Thyroid gland (tissue), 4 donors: ENCODE measurements around the gene TTC3. TPM values are rescaled to one million over a fixed set of nuclear protein-coding genes. Genes with fewer than 3 reads are reported as not detected.
"Not testable (repeated sequence)": the region's sequence is repeated elsewhere in the genome, so short reads cannot be mapped to it uniquely, and the experiment has no call there.

Experiments used
- DNase-seq, 2 donors: peaks; one replicate each; pipeline ENCODE4 v3.0.0-alpha.2; 2019
- H3K27ac ChIP-seq, 3 donors: fragments of 200-600 bp; sonication (generic); 1 replicate in 2 of 3; 2 replicates in 1 of 3; pipeline ENCODE4 v1.5.1; 2016 to 2019; ENCODE audit warnings: mild to moderate bottlenecking in 1 of 3, moderate library complexity in 1 of 3
- H3K27me3 ChIP-seq: fragments of 200-600 bp; sonication (generic); one replicate; pipeline ENCODE4 v1.5.1; 2019
- H3K36me3 ChIP-seq, 2 donors: fragments of 200-600 bp; sonication (generic); one replicate each; pipeline ENCODE4 v1.5.1; 2016 to 2019
- H3K4me1 ChIP-seq, 2 donors: fragments of 200-600 bp; sonication (generic); one replicate each; pipeline ENCODE4 v1.5.1; 2017 to 2019
- H3K4me3 ChIP-seq, 3 donors: fragments of 200-600 bp; sonication (generic); replicated peaks in 1 of 3; 1 replicate in 2 of 3; 2 replicates in 1 of 3; pipeline ENCODE4 v1.5.1; 2016; ENCODE audit warnings: mild to moderate bottlenecking in 1 of 3
- H3K9me3 ChIP-seq: fragments of 200-600 bp; sonication (generic); one replicate; pipeline ENCODE4 v1.5.1; 2017
- CTCF ChIP-seq, 6 experiments: fragments of 200-600 bp in 3 of 6; fragments of 450-650 bp in 3 of 6; sonication (generic) in 3 of 6; IDR thresholded peaks; one replicate each; pipeline ENCODE4 v1.5.1; 2016 to 2019; ENCODE audit warnings: antibody characterized with exemption in 6 of 6, mild to moderate bottlenecking in 2 of 6, inconsistent platforms in 1 of 6, moderate library complexity in 1 of 6
- POLR2A ChIP-seq, 2 donors: fragments of 450-650 bp; IDR thresholded peaks; one replicate each; pipeline ENCODE4 v1.6.1; 2017; ENCODE audit warnings: antibody characterized with exemption in 2 of 2, mild to moderate bottlenecking in 2 of 2, moderate library complexity in 1 of 2
- WGBS, 2 donors: methylation state at CpG; one replicate each; pipeline ENCODE4 v1.1.5; 2017; 5-methylcytosine and 5-hydroxymethylcytosine counted together
- intact Hi-C: fragments of 100-400 bp; cut with DNase I; formaldehyde crosslinking; loops from one replicate; pipeline ENCODE4 v1.15.1; 2023
- total RNA-seq, 4 donors: library from RNA; depleted of rRNA; stranded (reverse); fragments of >200 nt; gene quantifications; one replicate each; pipeline ENCODE4 v1.2.3, GENCODE V29; 2016

Gene TTC3
- total RNA-seq, 4 donors from 2014 or later = 206 to 286 (median 251) TPM

- H3K4me3 ChIP-seq = no peak overlapping the region
- TF ChIP-seq POLR2A (IDR thresholded peaks at IDR 0.05) (no peak), CTCF (IDR thresholded peaks at IDR 0.05) (no peak)
- H3K36me3 ChIP-seq = no peaks in the 10 kb centered on the region
- no peak overlapping the region for H3K27ac ChIP-seq
- H3K9me3 ChIP-seq = no peaks in the 10 kb centered on the region
- intact Hi-C loops = no loop called here
- WGBS, 2 donors = 66 to 68% methylated on average over 4 of the region's 4 CpGs
- H3K27me3 ChIP-seq = no peaks in the 10 kb centered on the region
- DNase-seq = no peak
- no peaks in the 10 kb centered on the region for H3K4me1 ChIP-seq
These were observed 40.1 kb upstream of the TTC3 start for GRCh38 chr21:37032877-37033471.

- DNase-seq, H3K27me3 ChIP-seq, H3K9me3 ChIP-seq, H3K27ac ChIP-seq, intact Hi-C loops, H3K36me3 ChIP-seq, H3K4me3 ChIP-seq, H3K4me1 ChIP-seq: not testable (repeated sequence)
- WGBS, 2 donors = 78 to 86% methylated on average over 4 of the region's 4 CpGs
These were observed 38.7 kb upstream of the TTC3 start for GRCh38 chr21:37034394-37034793.

GRCh38 chr21:37036177-37036576 lies 36.9 kb upstream of the TTC3 start:
- Histone ChIP-seq H3K27me3 (no peaks in the 10 kb centered on the region), H3K4me3 (no peak overlapping the region), H3K36me3 (no peaks in the 10 kb centered on the region), H3K27ac (no peak overlapping the region), H3K9me3 (no peaks in the 10 kb centered on the region), H3K4me1 (no peaks in the 10 kb centered on the region)
- TF ChIP-seq POLR2A (IDR thresholded peaks at IDR 0.05) = no peak
- TF ChIP-seq CTCF (IDR thresholded peaks at IDR 0.05) = no peak
- WGBS, 2 donors = 90 to 91% methylated on average over 4 of the region's 4 CpGs
- no peak for DNase-seq
- intact Hi-C loops = no loop called here

- 73 to 76% methylated on average over 9 of the region's 9 CpGs for WGBS, 2 donors
- H3K4me3 ChIP-seq = no peak overlapping the region
- no peaks in the 10 kb centered on the region for H3K9me3 ChIP-seq
- DNase-seq = no peak
- no peaks in the 10 kb centered on the region for H3K27me3 ChIP-seq
- intact Hi-C loops = no loop called here
- H3K4me1 ChIP-seq = no peaks in the 10 kb centered on the region
- no peak overlapping the region for H3K27ac ChIP-seq
- H3K36me3 ChIP-seq = no peaks in the 10 kb centered on the region
- no peak for TF ChIP-seq POLR2A (IDR thresholded peaks at IDR 0.05)
- TF ChIP-seq CTCF (IDR thresholded peaks at IDR 0.05) = no peak
These were observed 33.5 kb upstream of the TTC3 start for GRCh38 chr21:37039411-37040075.

GRCh38 chr21:37040212-37040611 lies 32.8 kb upstream of the TTC3 start:
- 93 to 98% methylated on average over 3 of the region's 3 CpGs for WGBS, 2 donors
- TF ChIP-seq CTCF (IDR thresholded peaks at IDR 0.05) = no peak
- no peak for TF ChIP-seq POLR2A (IDR thresholded peaks at IDR 0.05)
- H3K36me3 ChIP-seq = no peaks in the 10 kb centered on the region
- no peaks in the 10 kb centered on the region for H3K4me1 ChIP-seq
- DNase-seq = no peak
- H3K27ac ChIP-seq = no peak overlapping the region
- no peaks in the 10 kb centered on the region for H3K9me3 ChIP-seq
- intact Hi-C loops = no loop called here
- no peak overlapping the region for H3K4me3 ChIP-seq
- no peaks in the 10 kb centered on the region for H3K27me3 ChIP-seq
